ENCODE data around the gene SUPT20H.
"Not testable (repeated sequence)": the region's sequence is repeated elsewhere in the genome, so short reads cannot be mapped to it uniquely, and the experiment has no call there.

GRCh38 chr13:37056228-37056627 is 3.3 kb downstream of the SUPT20H start:
- not testable (repeated sequence) for TF ChIP-seq POLR2A, CTCF (IDR thresholded peaks at IDR 0.05)

All from body of pancreas (tissue), 4 donors.